ENCODE results near the gene KLK5. TPM values are rescaled to one million over a fixed set of nuclear protein-coding genes. Genes with fewer than 3 reads are reported as not detected.
"Not testable (repeated sequence)": the region's sequence is repeated elsewhere in the genome, so short reads cannot be mapped to it uniquely, and the experiment has no call there.

The KLK5 gene, protein sequence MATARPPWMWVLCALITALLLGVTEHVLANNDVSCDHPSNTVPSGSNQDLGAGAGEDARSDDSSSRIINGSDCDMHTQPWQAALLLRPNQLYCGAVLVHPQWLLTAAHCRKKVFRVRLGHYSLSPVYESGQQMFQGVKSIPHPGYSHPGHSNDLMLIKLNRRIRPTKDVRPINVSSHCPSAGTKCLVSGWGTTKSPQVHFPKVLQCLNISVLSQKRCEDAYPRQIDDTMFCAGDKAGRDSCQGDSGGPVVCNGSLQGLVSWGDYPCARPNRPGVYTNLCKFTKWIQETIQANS
- polyA plus RNA-seq, result 1.6 TPM
- long read RNA-seq, donor 1, result 0 reads
- long read RNA-seq, donor 2, partial matches to known transcripts, result 0 of 1 reads
- long read RNA-seq, donor 2, other reads (novel, unspliced or antisense), result 0 of 1 reads
- long read RNA-seq, donor 3, result 0 reads
- long read RNA-seq, donor 4, result 0 reads
- long read RNA-seq, donor 5, result 0 reads
- long read RNA-seq, donor 6, result 0 reads
- long read RNA-seq, donor 7, result 0 reads
- long read RNA-seq, donor 8, result 0 reads
- long read RNA-seq, donor 9, partial matches to known transcripts, result 0 of 1 reads
- long read RNA-seq, donor 9, other reads (novel, unspliced or antisense), result 0 of 1 reads
- long read RNA-seq, donor 10, result 0 reads
- long read RNA-seq, donor 11, result 0 reads

DNA sequence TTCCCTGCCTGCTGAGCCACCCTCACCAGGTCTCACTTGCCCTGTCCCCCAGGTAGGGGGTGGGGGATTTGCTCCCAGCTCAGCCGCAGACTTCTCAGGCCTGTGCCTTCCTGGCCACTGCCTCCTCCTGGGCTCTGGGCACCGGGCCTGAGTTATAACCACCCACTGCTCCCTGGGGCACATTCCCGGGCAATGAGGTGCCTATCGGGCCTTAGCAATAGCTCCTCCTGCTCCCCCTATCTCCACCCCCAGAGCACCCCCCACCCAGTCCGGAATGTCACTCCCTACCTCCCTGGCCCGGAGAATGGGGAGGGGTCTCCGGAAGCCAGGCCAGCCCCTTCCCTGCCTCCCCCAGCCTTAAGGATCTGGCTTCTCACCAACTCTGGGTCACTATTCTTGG, at the start of gene KLK5:
Gene KLK5 (minus strand): TSS at position 129 of the 400 bp plus-strand sequence. CDS start 381 bp downstream, outside the sequence.
- no peaks in the 10 kb centered on the region for H3K27me3 ChIP-seq (ENCODE audit: control insufficient read depth, insufficient read depth, low read length)
- H3K4me1 ChIP-seq (ENCODE audit: control insufficient read depth, insufficient read depth, low read length), result no peaks in the 10 kb centered on the region
- WGBS (ENCODE audit: insufficient coverage, low lambda C conversion rate), result no CpG with 5 or more reads among the region's 7 CpGs
- no peaks in the 10 kb centered on the region for H3K9me3 ChIP-seq (ENCODE audit: control insufficient read depth, low read depth, low read length)
- H3K4me3 ChIP-seq (ENCODE audit: low read length), result no peak within 1 kb of the TSS
- no peaks in the 10 kb centered on the region for H3K36me3 ChIP-seq (ENCODE audit: control insufficient read depth, insufficient read depth, low read length)
- DNase-seq, result no peak
- no peak within 1 kb of the TSS for H3K27ac ChIP-seq (ENCODE audit: low read length)

DNA sequence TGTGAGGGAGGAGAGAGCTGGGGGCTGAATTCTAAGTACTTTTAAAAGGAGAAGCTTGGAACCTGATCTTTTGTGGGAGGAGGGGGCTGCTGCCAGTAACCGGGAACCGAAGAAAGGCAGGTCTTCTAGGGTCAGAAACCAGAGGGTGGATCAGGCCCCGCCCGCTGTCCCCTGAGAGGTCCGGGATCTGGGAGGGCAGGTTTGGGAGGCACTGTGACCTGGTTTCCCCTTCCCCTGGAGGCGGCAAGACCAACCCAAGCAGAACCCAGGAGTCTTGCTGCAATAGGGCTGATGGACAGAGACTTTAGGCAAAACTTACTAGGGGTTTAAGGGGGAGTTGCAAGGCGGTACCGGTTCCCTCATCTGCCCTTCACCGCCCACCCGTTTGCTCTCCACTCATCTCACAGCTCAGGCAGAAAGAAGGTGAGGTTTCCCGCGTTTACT, 49.3 kb upstream of the KLK5 start:
- no peak overlapping the region for H3K27ac ChIP-seq (ENCODE audit: low read length)
- no peak for DNase-seq
- peaks cover 17% of the 10 kb centered on the region for H3K27me3 ChIP-seq (ENCODE audit: control insufficient read depth, insufficient read depth, low read length)
- no peaks in the 10 kb centered on the region for H3K4me1 ChIP-seq (ENCODE audit: control insufficient read depth, insufficient read depth, low read length)
- no CpG with 5 or more reads among the region's 12 CpGs for WGBS (ENCODE audit: insufficient coverage, low lambda C conversion rate)
- peaks cover 3% of the 10 kb centered on the region for H3K9me3 ChIP-seq (ENCODE audit: control insufficient read depth, low read depth, low read length)
- H3K36me3 ChIP-seq (ENCODE audit: control insufficient read depth, insufficient read depth, low read length), result no peaks in the 10 kb centered on the region
- H3K4me3 ChIP-seq (ENCODE audit: low read length), result no peak overlapping the region

DNA sequence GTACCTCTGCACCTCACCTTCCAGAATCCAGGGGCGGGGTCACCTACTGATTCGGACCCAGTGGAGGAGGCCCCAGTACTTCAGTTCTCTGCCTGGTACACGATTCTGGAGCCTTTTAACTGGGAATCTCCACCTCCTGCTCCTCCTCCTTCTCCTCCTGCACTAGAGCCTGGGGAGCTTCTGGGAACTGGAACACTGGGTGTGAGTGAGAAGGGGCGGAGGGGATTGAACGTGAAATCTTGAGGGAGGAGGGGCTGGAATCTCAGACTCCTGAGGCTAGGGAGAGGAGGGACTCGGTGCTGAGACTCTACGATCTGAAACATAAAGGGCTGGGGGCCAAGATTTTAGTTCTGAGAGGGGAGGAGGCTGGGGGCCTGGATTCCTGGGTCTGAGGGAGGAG, 48.7 kb upstream of the KLK5 start, which contains the start of gene KLK8:
Gene KLK8 (minus strand): TSS at position 90 of the 400 bp plus-strand sequence. CDS start 437 bp downstream, outside the sequence.
- H3K4me1 ChIP-seq (ENCODE audit: control insufficient read depth, insufficient read depth, low read length), result no peaks in the 10 kb centered on the region
- no CpG with 5 or more reads among the region's 7 CpGs for WGBS (ENCODE audit: insufficient coverage, low lambda C conversion rate)
- H3K27me3 ChIP-seq (ENCODE audit: control insufficient read depth, insufficient read depth, low read length), result peaks cover 19% of the 10 kb centered on the region
- no peak within 1 kb of the TSS for H3K27ac ChIP-seq (ENCODE audit: low read length)
- no peaks in the 10 kb centered on the region for H3K36me3 ChIP-seq (ENCODE audit: control insufficient read depth, insufficient read depth, low read length)
- DNase-seq, result no peak
- peaks cover 3% of the 10 kb centered on the region for H3K9me3 ChIP-seq (ENCODE audit: control insufficient read depth, low read depth, low read length)
- H3K4me3 ChIP-seq (ENCODE audit: low read length), result no peak within 1 kb of the TSS

DNA sequence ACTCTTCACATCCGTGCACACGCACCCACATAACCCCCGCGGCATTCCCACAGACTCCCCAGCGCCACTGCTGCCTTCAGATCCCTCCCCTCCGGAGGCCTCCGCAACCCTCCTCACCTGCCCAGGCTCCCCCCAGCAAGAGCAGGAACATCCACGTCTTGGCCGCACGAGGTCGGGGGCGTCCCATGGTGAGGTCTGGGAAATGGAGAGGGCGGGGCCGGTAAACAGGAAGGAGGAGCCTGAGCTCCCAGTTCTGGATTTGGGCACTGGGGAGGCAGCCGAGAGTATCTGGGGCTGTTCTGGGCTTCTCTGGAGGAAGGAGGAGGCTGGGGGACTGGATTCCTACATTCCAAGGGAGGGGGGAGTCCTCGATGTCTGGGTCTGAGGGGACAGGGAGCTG, 48.1 kb upstream of the KLK5 start:
- no peak overlapping the region for H3K27ac ChIP-seq (ENCODE audit: low read length)
- no peak for DNase-seq
- H3K4me1 ChIP-seq (ENCODE audit: control insufficient read depth, insufficient read depth, low read length), result no peaks in the 10 kb centered on the region
- H3K27me3 ChIP-seq (ENCODE audit: control insufficient read depth, insufficient read depth, low read length), result peaks cover 19% of the 10 kb centered on the region
- H3K36me3 ChIP-seq (ENCODE audit: control insufficient read depth, insufficient read depth, low read length), result no peaks in the 10 kb centered on the region
- no CpG with 5 or more reads among the region's 16 CpGs for WGBS (ENCODE audit: insufficient coverage, low lambda C conversion rate)
- no peak overlapping the region for H3K4me3 ChIP-seq (ENCODE audit: low read length)
- H3K9me3 ChIP-seq (ENCODE audit: control insufficient read depth, low read depth, low read length), result peaks cover 3% of the 10 kb centered on the region

DNA sequence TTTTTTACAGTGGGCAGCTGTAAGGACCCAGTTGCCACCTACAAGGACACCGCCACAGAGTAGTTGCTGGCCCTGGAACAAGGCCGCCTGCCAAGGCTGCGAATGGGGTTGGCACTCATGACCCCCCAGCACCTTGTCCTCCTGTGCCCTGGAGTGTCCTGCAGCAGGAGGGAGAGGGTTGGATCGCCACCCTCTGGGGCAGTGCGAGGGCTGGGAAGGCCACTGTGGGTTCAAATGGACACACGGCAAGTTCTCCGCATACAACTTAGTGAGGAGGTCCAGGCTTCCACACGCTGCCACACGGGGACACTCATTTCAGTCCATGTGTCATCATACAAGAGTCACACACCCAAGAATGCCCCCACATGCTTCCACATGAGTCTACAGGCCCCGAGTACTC, 47.6 kb upstream of the KLK5 start:
- peaks cover 3% of the 10 kb centered on the region for H3K9me3 ChIP-seq (ENCODE audit: control insufficient read depth, low read depth, low read length)
- H3K4me3 ChIP-seq (ENCODE audit: low read length), result no peak overlapping the region
- H3K4me1 ChIP-seq (ENCODE audit: control insufficient read depth, insufficient read depth, low read length), result no peaks in the 10 kb centered on the region
- H3K27me3 ChIP-seq (ENCODE audit: control insufficient read depth, insufficient read depth, low read length), result peaks cover 19% of the 10 kb centered on the region
- H3K27ac ChIP-seq (ENCODE audit: low read length), result no peak overlapping the region
- DNase-seq, result no peak
- H3K36me3 ChIP-seq (ENCODE audit: control insufficient read depth, insufficient read depth, low read length), result no peaks in the 10 kb centered on the region
- no CpG with 5 or more reads among the region's 10 CpGs for WGBS (ENCODE audit: insufficient coverage, low lambda C conversion rate)

DNA sequence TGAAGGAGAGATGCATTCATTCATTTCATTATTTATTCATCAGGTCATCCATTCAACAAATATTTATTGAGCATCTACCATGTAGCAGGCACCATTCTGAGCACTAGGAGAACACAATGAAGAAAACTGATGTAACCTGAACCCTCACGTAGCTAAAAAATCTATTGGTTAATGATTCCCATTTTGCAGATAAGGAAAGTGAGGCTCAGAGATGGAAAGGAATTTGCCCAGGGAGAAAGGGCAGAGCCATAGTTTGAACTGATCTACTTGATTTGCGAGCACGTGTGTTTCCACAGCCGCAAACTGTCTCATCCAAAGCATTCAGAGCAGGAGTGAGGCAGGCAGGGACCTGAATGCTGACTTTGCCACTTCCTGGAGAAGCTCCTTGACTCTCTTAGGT, 45.8 kb upstream of the KLK5 start:
- Histone ChIP-seq H3K27me3 (ENCODE audit: control insufficient read depth, insufficient read depth, low read length) (peaks cover 19% of the 10 kb centered on the region), H3K36me3 (ENCODE audit: control insufficient read depth, insufficient read depth, low read length) (no peaks in the 10 kb centered on the region), H3K4me3 (ENCODE audit: low read length) (no peak overlapping the region), H3K4me1 (ENCODE audit: control insufficient read depth, insufficient read depth, low read length) (no peaks in the 10 kb centered on the region), H3K9me3 (ENCODE audit: control insufficient read depth, low read depth, low read length) (peaks cover 3% of the 10 kb centered on the region), H3K27ac (ENCODE audit: low read length) (no peak overlapping the region)
- no CpG with 5 or more reads among the region's 4 CpGs for WGBS (ENCODE audit: insufficient coverage, low lambda C conversion rate)
- DNase-seq, result no peak

DNA sequence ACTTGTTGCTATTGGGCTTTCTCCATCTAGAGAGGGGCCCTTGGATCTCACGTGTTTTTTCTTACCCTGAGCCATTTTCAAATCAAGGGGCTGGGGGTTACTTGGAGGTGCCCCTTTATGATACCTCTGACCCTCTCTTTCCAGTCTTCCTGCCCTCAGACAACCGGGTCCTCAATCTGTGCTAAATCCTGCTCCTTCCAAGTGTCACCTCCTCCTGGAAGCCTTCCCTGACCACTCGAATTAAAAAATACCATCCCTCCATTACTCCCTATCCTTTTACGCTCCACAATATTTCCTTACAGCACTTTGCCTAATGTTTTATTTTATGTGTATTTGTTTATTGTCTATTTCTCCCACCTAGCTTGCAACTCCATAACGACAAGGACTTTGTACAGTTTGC, 45.2 kb upstream of the KLK5 start:
- Histone ChIP-seq H3K36me3 (ENCODE audit: control insufficient read depth, insufficient read depth, low read length) (no peaks in the 10 kb centered on the region), H3K4me3 (ENCODE audit: low read length) (no peak overlapping the region), H3K4me1 (ENCODE audit: control insufficient read depth, insufficient read depth, low read length) (no peaks in the 10 kb centered on the region), H3K27me3 (ENCODE audit: control insufficient read depth, insufficient read depth, low read length) (peaks cover 19% of the 10 kb centered on the region), H3K27ac (ENCODE audit: low read length) (no peak overlapping the region), H3K9me3 (ENCODE audit: control insufficient read depth, low read depth, low read length) (peaks cover 3% of the 10 kb centered on the region)
- DNase-seq, result no peak
- no CpG with 5 or more reads among the region's 5 CpGs for WGBS (ENCODE audit: insufficient coverage, low lambda C conversion rate)

DNA sequence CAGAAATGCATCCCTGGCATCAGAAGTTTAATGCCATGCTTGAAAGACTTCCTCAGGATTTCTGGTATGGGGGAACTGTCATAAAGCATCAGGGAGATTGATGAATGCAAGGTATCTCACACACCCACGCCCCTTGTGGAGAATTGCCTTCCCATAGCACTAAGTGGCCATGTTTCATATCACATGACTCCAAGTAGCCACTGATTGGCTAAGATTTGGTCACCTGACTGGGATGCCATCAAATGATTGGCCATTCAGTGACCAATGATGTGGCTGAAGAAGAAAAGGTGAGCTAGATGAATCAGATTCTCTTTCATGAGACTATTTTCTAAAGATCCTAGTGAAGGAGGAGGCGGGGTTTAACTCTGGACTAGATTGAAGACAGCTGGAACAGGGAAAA, 41.3 kb upstream of the KLK5 start:
- Histone ChIP-seq H3K27ac (ENCODE audit: low read length) (no peak overlapping the region), H3K9me3 (ENCODE audit: control insufficient read depth, low read depth, low read length) (no peaks in the 10 kb centered on the region), H3K4me3 (ENCODE audit: low read length) (no peak overlapping the region), H3K4me1 (ENCODE audit: control insufficient read depth, insufficient read depth, low read length) (no peaks in the 10 kb centered on the region), H3K36me3 (ENCODE audit: control insufficient read depth, insufficient read depth, low read length) (no peaks in the 10 kb centered on the region), H3K27me3 (ENCODE audit: control insufficient read depth, insufficient read depth, low read length) (peaks cover 3% of the 10 kb centered on the region)
- DNase-seq, result no peak
- WGBS (ENCODE audit: insufficient coverage, low lambda C conversion rate), result 100% methylated on average over 1 of the region's 2 CpGs

DNA sequence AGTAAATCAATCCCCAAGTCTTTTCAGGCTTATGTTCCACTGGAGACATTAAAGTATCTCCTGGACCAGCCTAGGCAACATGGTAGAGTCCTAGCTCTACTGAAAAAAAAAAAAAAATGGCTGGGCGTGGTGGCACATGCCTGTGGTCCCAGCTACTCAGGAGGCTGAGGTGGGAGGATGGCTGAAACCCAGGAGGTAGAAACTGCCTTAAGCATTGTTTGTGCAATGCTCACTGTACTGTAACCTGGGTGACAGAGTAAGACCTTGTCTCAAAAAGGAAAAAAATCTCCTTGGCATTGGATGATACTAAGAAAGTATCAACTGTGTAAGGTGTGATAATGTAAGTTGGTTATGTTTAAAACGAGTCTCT, 39.8 kb upstream of the KLK5 start:
- peaks cover 3% of the 10 kb centered on the region for H3K27me3 ChIP-seq (ENCODE audit: control insufficient read depth, insufficient read depth, low read length)
- no peaks in the 10 kb centered on the region for H3K36me3 ChIP-seq (ENCODE audit: control insufficient read depth, insufficient read depth, low read length)
- H3K4me1 ChIP-seq (ENCODE audit: control insufficient read depth, insufficient read depth, low read length), result no peaks in the 10 kb centered on the region
- H3K27ac ChIP-seq (ENCODE audit: low read length), result no peak overlapping the region
- H3K4me3 ChIP-seq (ENCODE audit: low read length), result no peak overlapping the region
- H3K9me3 ChIP-seq (ENCODE audit: control insufficient read depth, low read depth, low read length), result no peaks in the 10 kb centered on the region
- no peak for DNase-seq
- whole genome bisulfite sequencing (ENCODE audit: insufficient coverage, low lambda C conversion rate), result 75% methylated on average over 1 of the region's 2 CpGs

DNA sequence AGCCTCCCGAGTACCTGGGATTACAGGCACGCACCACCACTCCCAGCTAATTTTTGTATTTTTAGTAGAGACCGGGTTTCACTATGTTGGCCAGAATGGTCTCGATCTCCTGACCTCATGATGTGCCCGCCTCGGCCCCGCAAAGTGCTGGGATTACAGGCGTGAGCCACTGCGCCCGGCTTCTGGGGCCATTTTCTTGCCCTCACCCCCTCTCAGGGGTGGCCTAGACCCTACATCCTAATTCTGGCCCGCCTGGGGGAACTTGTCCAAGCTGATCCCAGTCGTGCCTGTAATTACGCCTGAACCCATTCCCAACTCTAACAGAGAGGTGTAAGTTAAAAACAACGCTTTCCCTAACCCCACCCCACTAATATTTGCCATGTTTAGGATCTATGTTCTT, 31.6 kb upstream of the KLK5 start:
- not testable (repeated sequence) for H3K27ac ChIP-seq (ENCODE audit: low read length); H3K4me3 ChIP-seq (ENCODE audit: low read length); H3K4me1 ChIP-seq (ENCODE audit: control insufficient read depth, insufficient read depth, low read length); H3K36me3 ChIP-seq (ENCODE audit: control insufficient read depth, insufficient read depth, low read length); H3K9me3 ChIP-seq (ENCODE audit: control insufficient read depth, low read depth, low read length); DNase-seq; H3K27me3 ChIP-seq (ENCODE audit: control insufficient read depth, insufficient read depth, low read length)
- WGBS (ENCODE audit: insufficient coverage, low lambda C conversion rate), result no CpG with 5 or more reads among the region's 14 CpGs
